Measurements from ENCODE around the gene SULT1A1.
"Not testable (repeated sequence)": the region's sequence is repeated elsewhere in the genome, so short reads cannot be mapped to it uniquely, and the experiment has no call there.

SULT1A1 gene

DNA sequence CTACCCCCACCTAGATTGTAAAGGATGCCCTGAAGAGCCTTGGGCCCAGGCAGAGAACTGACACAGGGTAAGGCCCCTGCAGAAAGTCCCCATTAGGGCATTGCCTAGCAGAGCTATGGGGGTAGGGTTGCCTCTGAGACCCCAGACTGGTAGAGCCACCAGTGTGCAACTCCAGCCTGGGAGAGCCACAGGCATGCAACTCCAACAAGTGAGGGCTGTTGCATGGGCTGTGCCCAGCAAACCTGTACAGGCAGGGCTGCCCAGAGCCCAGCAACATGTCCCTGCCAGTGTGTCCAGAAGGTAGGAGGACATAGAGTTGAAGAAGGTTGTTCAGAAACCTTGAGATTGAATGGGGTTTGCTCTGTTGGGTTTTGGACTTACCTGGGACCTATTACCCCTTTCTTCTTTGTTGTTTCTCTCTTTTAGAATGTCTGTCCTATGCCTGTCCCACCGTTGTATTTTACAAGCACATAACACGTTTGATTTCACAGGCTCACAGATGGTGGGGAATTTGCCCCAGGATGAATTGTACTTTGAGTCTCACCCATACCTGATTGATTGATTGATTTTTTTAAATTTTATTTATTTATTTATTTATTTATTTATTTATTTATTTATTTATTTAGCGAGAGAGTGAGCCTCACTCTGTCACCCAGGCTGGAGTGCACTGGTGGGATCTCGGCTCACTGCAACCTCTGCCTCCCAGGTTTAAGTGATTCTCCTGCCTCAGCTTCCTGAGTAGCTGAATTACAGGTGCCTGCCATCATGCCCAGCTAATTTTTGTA is 39.7 kb downstream of the SULT1A1 start:
- Histone ChIP-seq H3K36me3 (ENCODE audit: control insufficient read depth in 2 of 2, insufficient read depth in 2 of 2, low read length in 2 of 2) (peaks cover under 1 to 5% of the 10 kb centered on the region in 2 donors), H3K9ac (ENCODE audit: low read length in 2 of 2) (no peak overlapping the region), H3K4me3 (ENCODE audit: low read length in 2 of 2) (no peak overlapping the region), H3K9me3 (ENCODE audit: control insufficient read depth in 2 of 2, low read length in 2 of 2) (peaks cover 0 to 4% of the 10 kb centered on the region in 2 donors), H3K27me3 (ENCODE audit: control insufficient read depth in 1 of 2, insufficient read depth in 2 of 2, low read length in 2 of 2) (no peaks in the 10 kb centered on the region), H3K27ac (ENCODE audit: low read length) (no peak overlapping the region), H3K4me1 (ENCODE audit: control insufficient read depth, insufficient read depth, low read length) (peaks cover 18% of the 10 kb centered on the region)

DNA sequence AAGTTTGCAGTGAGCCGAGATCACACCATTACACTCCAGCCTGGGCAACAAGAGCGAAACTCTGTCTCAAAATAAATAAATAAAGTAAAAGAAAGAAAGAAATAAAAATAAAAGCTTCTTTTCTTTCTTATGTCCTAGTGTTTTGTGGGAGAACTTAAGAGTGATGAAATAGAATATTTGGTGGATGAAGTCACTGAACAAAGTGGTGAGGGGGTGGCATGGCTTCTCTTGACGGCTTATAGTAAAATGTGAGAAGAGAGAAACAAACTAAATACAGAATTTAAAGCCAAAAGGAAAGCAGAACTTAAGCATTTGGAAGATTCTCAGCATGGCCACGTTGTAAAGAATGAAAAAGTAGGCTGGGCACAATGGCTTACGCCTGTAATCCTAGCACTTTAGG is 40.8 kb downstream of the SULT1A1 start:
- H3K9ac ChIP-seq (ENCODE audit: low read length in 2 of 2) = no peak overlapping the region
- H3K4me1 ChIP-seq (ENCODE audit: control insufficient read depth, insufficient read depth, low read length) = peaks cover 15% of the 10 kb centered on the region
- no peaks in the 10 kb centered on the region for H3K27me3 ChIP-seq (ENCODE audit: control insufficient read depth in 1 of 2, insufficient read depth in 2 of 2, low read length in 2 of 2)
- H3K27ac ChIP-seq (ENCODE audit: low read length) = no peak overlapping the region
- H3K9me3 ChIP-seq (ENCODE audit: control insufficient read depth in 2 of 2, low read length in 2 of 2) = peaks cover 0 to 4% of the 10 kb centered on the region in 2 donors
- H3K36me3 ChIP-seq (ENCODE audit: control insufficient read depth in 2 of 2, insufficient read depth in 2 of 2, low read length in 2 of 2) = peaks cover 0 to 2% of the 10 kb centered on the region in 2 donors
- no peak overlapping the region for H3K4me3 ChIP-seq (ENCODE audit: low read length in 2 of 2)

GRCh38 chr16:28567292-28567691 is 42.6 kb downstream of the SULT1A1 start:
- H3K4me1 ChIP-seq (ENCODE audit: control insufficient read depth, insufficient read depth, low read length) = peaks cover 1% of the 10 kb centered on the region
- H3K9ac ChIP-seq (ENCODE audit: low read length in 2 of 2) = no peak overlapping the region
- H3K4me3 ChIP-seq (ENCODE audit: low read length in 2 of 2) = no peak overlapping the region
- H3K27me3 ChIP-seq (ENCODE audit: control insufficient read depth in 1 of 2, insufficient read depth in 2 of 2, low read length in 2 of 2) = no peaks in the 10 kb centered on the region
- H3K27ac ChIP-seq (ENCODE audit: low read length) = no peak overlapping the region
- H3K36me3 ChIP-seq (ENCODE audit: control insufficient read depth in 2 of 2, insufficient read depth in 2 of 2, low read length in 2 of 2) = peaks cover 0 to 2% of the 10 kb centered on the region in 2 donors
- H3K9me3 ChIP-seq (ENCODE audit: control insufficient read depth in 2 of 2, low read length in 2 of 2) = peaks cover 0 to 4% of the 10 kb centered on the region in 2 donors

- not testable (repeated sequence) for H3K27ac ChIP-seq (ENCODE audit: low read length); H3K36me3 ChIP-seq (ENCODE audit: control insufficient read depth in 2 of 2, insufficient read depth in 2 of 2, low read length in 2 of 2); H3K9ac ChIP-seq (ENCODE audit: low read length in 2 of 2); H3K4me1 ChIP-seq (ENCODE audit: control insufficient read depth, insufficient read depth, low read length); H3K27me3 ChIP-seq (ENCODE audit: control insufficient read depth in 1 of 2, insufficient read depth in 2 of 2, low read length in 2 of 2); H3K4me3 ChIP-seq (ENCODE audit: low read length in 2 of 2); H3K9me3 ChIP-seq (ENCODE audit: control insufficient read depth in 2 of 2, low read length in 2 of 2)
These were observed 43.5 kb downstream of the SULT1A1 start for GRCh38 chr16:28566233-28566925.

GRCh38 chr16:28563218-28563617 is 46.6 kb downstream of the SULT1A1 start:
- peaks cover 5 to 9% of the 10 kb centered on the region in 2 donors for H3K36me3 ChIP-seq (ENCODE audit: control insufficient read depth in 2 of 2, insufficient read depth in 2 of 2, low read length in 2 of 2)
- no peak overlapping the region for H3K27ac ChIP-seq (ENCODE audit: low read length)
- no peak overlapping the region for H3K9ac ChIP-seq (ENCODE audit: low read length in 2 of 2)
- no peaks in the 10 kb centered on the region for H3K4me1 ChIP-seq (ENCODE audit: control insufficient read depth, insufficient read depth, low read length)
- no peak overlapping the region for H3K4me3 ChIP-seq (ENCODE audit: low read length in 2 of 2)
- H3K9me3 ChIP-seq (ENCODE audit: control insufficient read depth in 2 of 2, low read length in 2 of 2) = peaks cover 0 to 4% of the 10 kb centered on the region in 2 donors
- H3K27me3 ChIP-seq (ENCODE audit: control insufficient read depth in 1 of 2, insufficient read depth in 2 of 2, low read length in 2 of 2) = no peaks in the 10 kb centered on the region

- Histone ChIP-seq H3K27ac (ENCODE audit: low read length) (no peak overlapping the region), H3K36me3 (ENCODE audit: control insufficient read depth in 2 of 2, insufficient read depth in 2 of 2, low read length in 2 of 2) (peaks cover 10 to 14% of the 10 kb centered on the region in 2 donors), H3K9ac (ENCODE audit: low read length in 2 of 2) (no peak overlapping the region), H3K4me3 (ENCODE audit: low read length in 2 of 2) (no peak overlapping the region), H3K27me3 (ENCODE audit: control insufficient read depth in 1 of 2, insufficient read depth in 2 of 2, low read length in 2 of 2) (no peaks in the 10 kb centered on the region), H3K9me3 (ENCODE audit: control insufficient read depth in 2 of 2, low read length in 2 of 2) (peaks cover 0 to 1% of the 10 kb centered on the region in 2 donors), H3K4me1 (ENCODE audit: control insufficient read depth, insufficient read depth, low read length) (peaks cover 3% of the 10 kb centered on the region)
These were observed 47.6 kb downstream of the SULT1A1 start for GRCh38 chr16:28562199-28562598.

- Histone ChIP-seq H3K4me1 (ENCODE audit: control insufficient read depth, insufficient read depth, low read length) (peaks cover 3% of the 10 kb centered on the region), H3K27ac (ENCODE audit: low read length) (no peak overlapping the region), H3K9me3 (ENCODE audit: control insufficient read depth in 2 of 2, low read length in 2 of 2) (no peaks in the 10 kb centered on the region), H3K27me3 (ENCODE audit: control insufficient read depth in 1 of 2, insufficient read depth in 2 of 2, low read length in 2 of 2) (no peaks in the 10 kb centered on the region), H3K4me3 (ENCODE audit: low read length in 2 of 2) (no peak overlapping the region), H3K36me3 (ENCODE audit: control insufficient read depth in 2 of 2, insufficient read depth in 2 of 2, low read length in 2 of 2) (peaks cover 16 to 19% of the 10 kb centered on the region in 2 donors), H3K9ac (ENCODE audit: low read length in 2 of 2) (no peak overlapping the region)
These were observed 48.2 kb downstream of the SULT1A1 start for GRCh38 chr16:28561557-28562187.

DNA sequence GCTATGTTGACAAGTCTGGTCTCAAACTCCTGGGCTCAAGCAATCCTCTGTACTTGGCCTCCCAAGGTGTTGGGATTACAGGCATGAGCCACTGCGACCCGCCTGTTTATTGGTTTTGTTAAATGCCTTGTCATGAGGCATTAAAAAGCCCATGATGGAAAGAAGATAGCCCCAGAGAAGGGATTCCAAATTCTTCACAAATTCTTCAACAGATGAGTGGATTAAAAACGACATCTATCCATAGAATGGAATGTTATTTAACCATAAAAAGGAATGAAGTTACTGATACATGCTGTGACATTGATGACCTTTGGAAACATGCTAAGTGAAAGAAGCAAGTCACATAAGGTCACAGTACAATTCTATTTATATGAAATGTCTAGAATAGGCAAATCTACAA is 51.4 kb downstream of the SULT1A1 start:
- no peak overlapping the region for H3K9ac ChIP-seq (ENCODE audit: low read length in 2 of 2)
- no peak overlapping the region for H3K27ac ChIP-seq (ENCODE audit: low read length)
- H3K4me1 ChIP-seq (ENCODE audit: control insufficient read depth, insufficient read depth, low read length) = peaks cover 13% of the 10 kb centered on the region
- no peak overlapping the region for H3K4me3 ChIP-seq (ENCODE audit: low read length in 2 of 2)
- no peaks in the 10 kb centered on the region for H3K27me3 ChIP-seq (ENCODE audit: control insufficient read depth in 1 of 2, insufficient read depth in 2 of 2, low read length in 2 of 2)
- H3K36me3 ChIP-seq (ENCODE audit: control insufficient read depth in 2 of 2, insufficient read depth in 2 of 2, low read length in 2 of 2) = peaks cover 16 to 19% of the 10 kb centered on the region in 2 donors
- no peaks in the 10 kb centered on the region for H3K9me3 ChIP-seq (ENCODE audit: control insufficient read depth in 2 of 2, low read length in 2 of 2)

DNA sequence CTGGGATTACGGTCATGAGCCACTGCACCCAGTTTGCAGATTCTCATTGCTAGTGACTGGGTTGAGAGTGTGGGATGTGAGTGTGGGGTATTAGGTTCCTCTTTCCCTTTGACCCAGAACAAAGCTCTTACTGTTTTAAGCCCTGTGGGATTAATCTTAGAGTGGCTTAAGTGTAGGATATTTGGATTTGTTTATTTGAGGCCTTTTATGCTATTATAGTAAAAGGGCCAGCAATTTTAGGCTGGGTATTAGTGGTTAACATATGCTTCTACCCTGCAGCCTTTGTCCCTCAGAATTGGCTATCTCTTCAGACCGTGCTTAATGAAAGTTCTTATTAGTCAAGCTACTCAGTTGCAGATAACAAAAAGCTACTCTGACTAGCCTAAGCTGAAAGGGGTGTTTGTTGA is 52.9 kb downstream of the SULT1A1 start:
- Histone ChIP-seq H3K27ac (ENCODE audit: low read length) (no peak overlapping the region), H3K9me3 (ENCODE audit: control insufficient read depth in 2 of 2, low read length in 2 of 2) (no peaks in the 10 kb centered on the region), H3K27me3 (ENCODE audit: control insufficient read depth in 1 of 2, insufficient read depth in 2 of 2, low read length in 2 of 2) (no peaks in the 10 kb centered on the region), H3K4me1 (ENCODE audit: control insufficient read depth, insufficient read depth, low read length) (peaks cover 15% of the 10 kb centered on the region), H3K9ac (ENCODE audit: low read length in 2 of 2) (no peak overlapping the region), H3K4me3 (ENCODE audit: low read length in 2 of 2) (no peak overlapping the region), H3K36me3 (ENCODE audit: control insufficient read depth in 2 of 2, insufficient read depth in 2 of 2, low read length in 2 of 2) (peaks cover 16 to 19% of the 10 kb centered on the region in 2 donors)

DNA sequence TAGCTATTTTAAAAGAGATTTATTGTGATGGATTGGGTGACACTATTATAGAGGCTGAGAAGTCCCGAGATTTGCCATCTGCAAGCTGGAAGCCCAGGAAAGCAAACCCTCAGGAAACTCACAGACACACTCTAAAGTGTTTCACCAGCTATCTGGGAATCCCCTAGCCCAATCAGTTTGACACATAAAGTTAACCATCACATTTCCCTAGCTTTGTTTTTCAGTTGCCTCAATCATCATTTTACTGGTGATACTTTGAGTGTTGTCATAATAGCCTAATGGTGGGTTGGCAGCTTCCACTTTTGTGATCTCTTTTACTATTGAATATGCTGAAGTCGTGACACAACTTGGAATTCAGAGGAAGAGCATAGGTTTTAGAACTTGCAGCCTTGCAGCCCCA is 54.3 kb downstream of the SULT1A1 start:
- peaks cover 15% of the 10 kb centered on the region for H3K4me1 ChIP-seq (ENCODE audit: control insufficient read depth, insufficient read depth, low read length)
- H3K36me3 ChIP-seq (ENCODE audit: control insufficient read depth in 2 of 2, insufficient read depth in 2 of 2, low read length in 2 of 2) = peaks cover 16 to 19% of the 10 kb centered on the region in 2 donors
- no peak overlapping the region for H3K27ac ChIP-seq (ENCODE audit: low read length)
- H3K9me3 ChIP-seq (ENCODE audit: control insufficient read depth in 2 of 2, low read length in 2 of 2) = no peaks in the 10 kb centered on the region
- no peak overlapping the region for H3K4me3 ChIP-seq (ENCODE audit: low read length in 2 of 2)
- no peaks in the 10 kb centered on the region for H3K27me3 ChIP-seq (ENCODE audit: control insufficient read depth in 1 of 2, insufficient read depth in 2 of 2, low read length in 2 of 2)
- no peak overlapping the region for H3K9ac ChIP-seq (ENCODE audit: low read length in 2 of 2)

Measured in stomach smooth muscle (tissue), 2 donors.